ENCODE measurements around the gene ZNF485. TPM values are rescaled to one million over a fixed set of nuclear protein-coding genes. Genes with fewer than 3 reads are reported as not detected.
A peak's percentile ranks its signal among the peaks of the same experiment; 100 is the strongest.

Gene ZNF485
- total RNA-seq, 1 donor from 2014 or later, result 8.4 TPM

GRCh38 chr10:43653746-43654145 lies 47.5 kb downstream of the ZNF485 start:
- Mint-ChIP-seq H3K4me1 (peaks cover 27% of the 10 kb centered on the region), H3K27ac (ENCODE audit: unreplicated experiment) (no peak overlapping the region), H3K9me3 (peaks cover 13% of the 10 kb centered on the region), H3K4me3 (peak overlapping the region; percentile 25), H3K36me3 (ENCODE audit: low read depth) (peaks cover 11% of the 10 kb centered on the region), H3K27me3 (ENCODE audit: low read depth) (peaks cover 4% of the 10 kb centered on the region)
- no peak for TF ChIP-seq CTCF (conservative IDR thresholded peaks at IDR 0.05)
- DNase-seq (ENCODE audit: low read depth, low spot score), result no peak

GRCh38 chr10:43655311-43655710 lies 49.1 kb downstream of the ZNF485 start:
- Mint-ChIP-seq H3K9me3 (peaks cover 10% of the 10 kb centered on the region), H3K4me3 (no peak overlapping the region), H3K36me3 (ENCODE audit: low read depth) (peaks cover 3% of the 10 kb centered on the region), H3K27ac (ENCODE audit: unreplicated experiment) (no peak overlapping the region), H3K27me3 (ENCODE audit: low read depth) (no peaks in the 10 kb centered on the region), H3K4me1 (peaks cover 18% of the 10 kb centered on the region)
- TF ChIP-seq CTCF (conservative IDR thresholded peaks at IDR 0.05), result no peak
- no peak for DNase-seq (ENCODE audit: low read depth, low spot score)

DNA sequence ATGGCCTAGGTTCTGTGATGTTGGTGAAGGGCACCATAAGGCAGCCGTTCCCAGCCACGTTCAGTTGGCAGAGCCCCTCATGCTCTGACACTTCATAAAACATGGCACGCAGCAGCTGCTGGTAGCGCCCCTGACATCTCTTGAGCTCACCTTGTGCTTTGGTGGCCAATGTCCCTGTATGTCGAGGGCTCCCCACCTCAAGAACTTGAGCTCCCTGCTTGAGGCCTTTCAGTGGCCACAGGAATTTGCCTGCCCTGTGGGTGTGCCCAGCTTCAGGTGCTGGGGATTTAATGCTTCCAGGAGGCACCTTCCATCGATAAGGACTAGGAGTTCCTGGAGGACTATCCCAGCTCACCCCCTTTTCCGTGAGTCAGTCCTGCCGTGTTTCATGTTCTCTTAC lies 52.0 kb downstream of the ZNF485 start:
- H3K9me3 Mint-ChIP-seq, result peaks cover 6% of the 10 kb centered on the region
- no peak for TF ChIP-seq CTCF (conservative IDR thresholded peaks at IDR 0.05)
- H3K36me3 Mint-ChIP-seq (ENCODE audit: low read depth), result peaks cover 3% of the 10 kb centered on the region
- H3K4me1 Mint-ChIP-seq, result peaks cover 8% of the 10 kb centered on the region
- no peak overlapping the region for H3K4me3 Mint-ChIP-seq
- H3K27ac Mint-ChIP-seq (ENCODE audit: unreplicated experiment), result no peak overlapping the region
- no peaks in the 10 kb centered on the region for H3K27me3 Mint-ChIP-seq (ENCODE audit: low read depth)
- no peak for DNase-seq (ENCODE audit: low read depth, low spot score)

- Mint-ChIP-seq H3K9me3 (no peaks in the 10 kb centered on the region), H3K4me1 (no peaks in the 10 kb centered on the region), H3K4me3 (no peak overlapping the region), H3K36me3 (ENCODE audit: low read depth) (no peaks in the 10 kb centered on the region), H3K27ac (ENCODE audit: unreplicated experiment) (no peak overlapping the region), H3K27me3 (ENCODE audit: low read depth) (no peaks in the 10 kb centered on the region)
- DNase-seq (ENCODE audit: low read depth, low spot score), result no peak
- no peak for TF ChIP-seq CTCF (conservative IDR thresholded peaks at IDR 0.05)
Measured at GRCh38 chr10:43665054-43665453, 58.8 kb downstream of the ZNF485 start.

DNA sequence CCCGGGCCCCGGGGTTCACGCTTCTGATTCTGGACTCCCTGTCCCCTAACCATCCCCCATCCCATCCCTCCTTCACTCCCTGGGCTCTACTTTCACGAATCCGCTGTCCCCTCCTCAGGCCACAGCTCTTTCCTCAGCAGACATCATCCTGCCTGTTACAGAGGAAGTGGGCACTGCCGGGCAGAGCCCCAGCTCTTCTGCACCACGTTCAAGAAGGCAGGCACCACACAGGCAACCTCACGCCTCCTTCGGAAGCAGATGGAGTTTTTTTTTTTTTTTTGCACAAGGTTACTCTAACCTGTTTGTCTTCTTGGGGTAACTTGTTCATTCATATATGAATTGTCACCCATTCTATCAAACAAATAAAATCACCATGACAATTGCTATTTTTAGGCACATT lies 60.3 kb downstream of the ZNF485 start:
- DNase-seq (ENCODE audit: low read depth, low spot score), result no peak
- no peak for TF ChIP-seq CTCF (conservative IDR thresholded peaks at IDR 0.05)
- Mint-ChIP-seq H3K27me3 (ENCODE audit: low read depth) (peaks cover 6% of the 10 kb centered on the region), H3K9me3 (no peaks in the 10 kb centered on the region), H3K27ac (ENCODE audit: unreplicated experiment) (no peak overlapping the region), H3K36me3 (ENCODE audit: low read depth) (no peaks in the 10 kb centered on the region), H3K4me1 (peaks cover 2% of the 10 kb centered on the region), H3K4me3 (no peak overlapping the region)

GRCh38 chr10:43667317-43667731 lies 61.1 kb downstream of the ZNF485 start:
- Mint-ChIP-seq H3K27me3 (ENCODE audit: low read depth) (peaks cover 7% of the 10 kb centered on the region), H3K9me3 (no peaks in the 10 kb centered on the region), H3K4me1 (peaks cover 4% of the 10 kb centered on the region), H3K27ac (ENCODE audit: unreplicated experiment) (no peak overlapping the region), H3K36me3 (ENCODE audit: low read depth) (no peaks in the 10 kb centered on the region), H3K4me3 (no peak overlapping the region)
- TF ChIP-seq CTCF (conservative IDR thresholded peaks at IDR 0.05), result peak; percentile 54
- DNase-seq (ENCODE audit: low read depth, low spot score), result no peak
